H1 (cell line): ENCODE results near the gene USP16.

Experiments used
- CREB1 ChIP-seq: IDR thresholded peaks from 2 replicates; pipeline ENCODE4 v1.6.1; 2012; ENCODE audit warnings: inconsistent platforms
- EZH2 ChIP-seq: fragments of 200-600 bp; sonication (generic); IDR thresholded peaks from 2 replicates; pipeline ENCODE4 v1.7.1; 2012; ENCODE audit warnings: low read depth, mild to moderate bottlenecking, moderate library complexity, low read length, inconsistent platforms; ENCODE audit not compliant: severe bottlenecking
- GTF2F1 ChIP-seq: IDR thresholded peaks from 2 replicates; pipeline ENCODE4 v1.6.1; 2012; ENCODE audit warnings: low read depth, low read length, improper control_type of control experiment, borderline replicate concordance
- HDAC6 ChIP-seq: IDR thresholded peaks from one replicate; pipeline ENCODE4 v1.7.1; 2012; ENCODE audit warnings: low read depth, mild to moderate bottlenecking, inconsistent platforms, low read length, moderate library complexity
- NRF1 ChIP-seq: IDR thresholded peaks from 2 replicates; pipeline ENCODE4 v1.6.1; 2011; ENCODE audit warnings: mild to moderate bottlenecking, low read depth, low read length, improper control_type of control experiment
- POLR2A ChIP-seq, 2 experiments: IDR thresholded peaks; 1 replicate in 1 of 2; 2 replicates in 1 of 2; pipeline ENCODE4 v1.6.1; 2011; ENCODE audit warnings: low read depth in 2 of 2, low read length in 2 of 2, mild to moderate bottlenecking in 2 of 2; ENCODE audit errors: control extremely low read depth in 1 of 2
- POU5F1 ChIP-seq: IDR thresholded peaks from 2 replicates; pipeline ENCODE4 v1.6.1; 2011; ENCODE audit warnings: low read depth, mild to moderate bottlenecking, low read length, moderate library complexity
- RAD21 ChIP-seq, 2 experiments: IDR thresholded peaks in 1 of 2; conservative IDR thresholded peaks in 1 of 2; 2 replicates each; pipeline ENCODE4 v1.6.1; 2011; ENCODE audit warnings: low read depth in 2 of 2, low read length in 2 of 2, improper control_type of control experiment in 1 of 2, inconsistent platforms in 1 of 2, mild to moderate bottlenecking in 1 of 2, moderate library complexity in 1 of 2
- RNF2 ChIP-seq: fragments of 200-900, 300-1000 bp; sonication (generic); IDR thresholded peaks from 2 replicates; pipeline ENCODE4 v1.7.1; 2016; ENCODE audit warnings: borderline replicate concordance, low read depth, mild to moderate bottlenecking, antibody characterized with exemption, low read length; ENCODE audit not compliant: poor library complexity, severe bottlenecking; ENCODE audit errors: missing control alignments
- SIX5 ChIP-seq: IDR thresholded peaks from 2 replicates; pipeline ENCODE4 v1.6.1; 2011; ENCODE audit warnings: mild to moderate bottlenecking, low read depth, low read length
- TCF12 ChIP-seq: IDR thresholded peaks from 2 replicates; pipeline ENCODE4 v1.6.1; 2011; ENCODE audit warnings: low read depth, mild to moderate bottlenecking, low read length
- ZNF274 ChIP-seq: IDR thresholded peaks from 2 replicates; pipeline ENCODE4 v1.7.0; 2012; ENCODE audit warnings: low read length, borderline replicate concordance; ENCODE audit errors: extremely low read depth
- TF ChIP-seq, protein P1 (sequence below), 3 experiments: IDR thresholded peaks; 1 replicate in 2 of 3; 2 replicates in 1 of 3; pipeline versions ENCODE4 v1.5.1 to v1.6.1; 2011; ENCODE audit warnings: low read length in 3 of 3, mild to moderate bottlenecking in 3 of 3, inconsistent platforms in 2 of 3, low read depth in 1 of 3, moderate library complexity in 1 of 3; ENCODE audit not compliant: insufficient read depth in 1 of 3; ENCODE audit errors: control extremely low read depth in 1 of 3

DNA sequence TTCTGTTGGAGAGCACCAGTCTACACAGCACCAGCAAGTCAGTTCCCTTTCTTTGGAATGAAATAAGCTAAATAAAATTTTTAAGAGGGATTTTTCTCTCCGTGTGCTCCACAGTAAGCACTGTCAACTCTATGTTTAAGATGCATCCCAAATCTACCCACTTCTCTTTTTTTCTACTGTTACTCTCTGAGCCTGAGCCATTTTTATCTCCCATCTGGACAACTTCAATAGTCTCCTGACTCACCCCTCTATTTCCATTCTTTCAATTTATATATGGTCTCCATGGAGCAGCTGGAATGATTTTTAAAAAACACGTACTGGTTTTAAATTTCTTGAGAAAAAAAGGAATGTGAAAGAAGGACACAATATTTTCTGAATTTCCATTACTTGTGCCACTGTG lies 73.7 kb downstream of the USP16 start:
- TF ChIP-seq, protein P1, sequence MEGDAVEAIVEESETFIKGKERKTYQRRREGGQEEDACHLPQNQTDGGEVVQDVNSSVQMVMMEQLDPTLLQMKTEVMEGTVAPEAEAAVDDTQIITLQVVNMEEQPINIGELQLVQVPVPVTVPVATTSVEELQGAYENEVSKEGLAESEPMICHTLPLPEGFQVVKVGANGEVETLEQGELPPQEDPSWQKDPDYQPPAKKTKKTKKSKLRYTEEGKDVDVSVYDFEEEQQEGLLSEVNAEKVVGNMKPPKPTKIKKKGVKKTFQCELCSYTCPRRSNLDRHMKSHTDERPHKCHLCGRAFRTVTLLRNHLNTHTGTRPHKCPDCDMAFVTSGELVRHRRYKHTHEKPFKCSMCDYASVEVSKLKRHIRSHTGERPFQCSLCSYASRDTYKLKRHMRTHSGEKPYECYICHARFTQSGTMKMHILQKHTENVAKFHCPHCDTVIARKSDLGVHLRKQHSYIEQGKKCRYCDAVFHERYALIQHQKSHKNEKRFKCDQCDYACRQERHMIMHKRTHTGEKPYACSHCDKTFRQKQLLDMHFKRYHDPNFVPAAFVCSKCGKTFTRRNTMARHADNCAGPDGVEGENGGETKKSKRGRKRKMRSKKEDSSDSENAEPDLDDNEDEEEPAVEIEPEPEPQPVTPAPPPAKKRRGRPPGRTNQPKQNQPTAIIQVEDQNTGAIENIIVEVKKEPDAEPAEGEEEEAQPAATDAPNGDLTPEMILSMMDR (IDR thresholded peaks at IDR 0.05; ENCODE audit: control extremely low read depth in 1 of 3, insufficient read depth in 1 of 3, low read depth in 1 of 3, low read length in 3 of 3) = no peak
- TF ChIP-seq ZNF274 (no peak), EZH2 (no peak), POU5F1 (no peak), NRF1 (no peak), SIX5 (no peak), RNF2 (no peak), POLR2A (IDR thresholded peaks at IDR 0.05; ENCODE audit: control extremely low read depth in 1 of 2, low read depth in 2 of 2, low read length in 2 of 2) (no peak), HDAC6 (no peak), CREB1 (no peak), GTF2F1 (no peak), RAD21 (IDR thresholded peaks at IDR 0.05 in 1 of 2, conservative IDR thresholded peaks at IDR 0.05 in 1 of 2; ENCODE audit: low read depth in 2 of 2, low read length in 2 of 2) (no peak), TCF12 (no peak)
